Kidney epithelial cell (primary cell): ENCODE results near the gene ASB1. TPM values are rescaled to one million over a fixed set of nuclear protein-coding genes. Genes with fewer than 3 reads are reported as not detected.

ENCODE experiments used
- DNase-seq: peaks from one replicate; pipeline ENCODE4 v3.0.0-alpha.2; 2010; ENCODE audit warnings: low read depth
- H3K27me3 ChIP-seq: 2 replicates; pipeline ENCODE4 v1.6.0; 2011; ENCODE audit warnings: low read length; ENCODE audit not compliant: control insufficient read depth, insufficient read depth
- H3K36me3 ChIP-seq: 2 replicates; pipeline ENCODE4 v1.5.1; 2011; ENCODE audit warnings: low read length; ENCODE audit not compliant: control insufficient read depth, insufficient read depth
- H3K4me3 ChIP-seq: 2 replicates; pipeline ENCODE4 v1.5.1; 2011; ENCODE audit warnings: low read depth, mild to moderate bottlenecking, control low read depth, low read length
- CTCF ChIP-seq: IDR thresholded peaks from 2 replicates; pipeline ENCODE4 v1.5.1; 2011; ENCODE audit warnings: mild to moderate bottlenecking, moderate library complexity, low read length, control low read depth, inconsistent platforms; ENCODE audit not compliant: insufficient read depth, poor library complexity, severe bottlenecking
- total RNA-seq: library from RNA; depleted of rRNA; stranded (reverse); fragments of >200 nt; gene quantifications from 2 replicates; pipeline ENCODE4 v1.2.3, GENCODE V29; 2015

The ASB1 gene
- total RNA-seq, 1 donor from 2014 or later, result 23.0 TPM

- no peak for DNase-seq
- no peak for TF ChIP-seq CTCF
- Histone ChIP-seq H3K4me3 (no peak overlapping the region), H3K36me3 (no peaks in the 10 kb centered on the region), H3K27me3 (no peaks in the 10 kb centered on the region)
Observed at GRCh38 chr2:238381341-238382115, 45.2 kb upstream of the ASB1 start.

DNA sequence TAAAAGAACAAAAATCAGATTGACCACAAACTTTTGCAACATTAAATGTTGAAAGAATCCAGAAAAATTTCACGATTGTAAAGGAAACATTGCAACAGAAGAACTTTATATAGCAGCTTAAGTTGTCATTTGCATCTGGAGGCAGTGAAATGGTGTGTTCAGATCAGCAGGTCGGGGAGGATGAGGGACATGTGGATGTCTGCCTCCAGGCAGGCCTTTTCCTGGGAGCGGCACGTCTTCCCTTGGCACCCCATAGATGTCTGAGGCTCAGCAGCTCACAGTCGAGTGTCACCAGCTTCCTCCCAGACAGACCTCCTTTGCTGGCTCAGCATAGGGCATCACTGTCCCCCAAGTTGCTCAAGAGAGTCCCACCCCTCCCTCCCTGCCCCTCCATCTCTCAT, 44.3 kb upstream of the ASB1 start:
- no peaks in the 10 kb centered on the region for H3K27me3 ChIP-seq
- no peak overlapping the region for H3K4me3 ChIP-seq
- no peaks in the 10 kb centered on the region for H3K36me3 ChIP-seq
- no peak for TF ChIP-seq CTCF
- DNase-seq, result no peak

DNA sequence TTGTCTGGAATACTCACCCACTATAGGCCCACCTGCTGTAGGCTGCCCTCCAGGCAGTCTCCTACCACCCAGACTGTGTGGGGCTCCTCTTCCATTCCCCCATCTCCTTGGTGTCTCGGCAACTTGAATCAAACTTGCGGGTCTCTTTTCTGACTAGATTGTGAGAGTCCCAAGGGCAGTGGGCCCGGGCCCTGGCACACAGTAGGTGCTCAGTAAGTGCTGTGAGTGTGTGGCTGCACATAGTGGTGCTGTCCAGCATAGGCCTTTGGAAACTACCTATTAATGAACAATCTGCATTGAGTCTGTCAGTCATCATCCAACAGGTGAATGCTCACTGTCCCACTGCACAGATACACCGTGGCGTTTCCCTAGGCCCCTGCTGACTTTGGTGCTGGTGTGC, 43.6 kb upstream of the ASB1 start:
- Histone ChIP-seq H3K4me3 (no peak overlapping the region), H3K36me3 (no peaks in the 10 kb centered on the region), H3K27me3 (no peaks in the 10 kb centered on the region)
- no peak for DNase-seq
- no peak for TF ChIP-seq CTCF

- H3K4me3 ChIP-seq, result no peak overlapping the region
- H3K27me3 ChIP-seq, result no peaks in the 10 kb centered on the region
- no peaks in the 10 kb centered on the region for H3K36me3 ChIP-seq
- DNase-seq, result no peak
- TF ChIP-seq CTCF, result no peak
Observed at GRCh38 chr2:238383743-238384380, 42.9 kb upstream of the ASB1 start.

DNA sequence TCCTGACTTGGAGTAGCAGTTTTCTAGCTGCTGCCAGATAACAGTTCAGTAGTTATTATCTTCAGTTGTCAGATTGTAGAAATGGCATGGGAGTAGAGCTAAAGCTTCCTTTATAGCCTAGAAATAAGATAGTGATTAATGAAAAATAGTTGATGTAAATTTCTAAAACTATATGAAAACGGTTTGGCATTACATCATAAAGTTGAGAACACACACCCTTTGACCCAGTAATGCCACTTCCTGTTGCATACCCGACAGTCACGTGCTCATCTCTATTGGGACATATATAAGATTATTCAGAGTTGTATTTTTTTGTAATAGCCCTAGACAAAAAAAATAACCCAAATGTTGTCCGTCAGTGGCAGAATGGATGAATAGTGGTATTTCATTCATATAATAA, 39.4 kb upstream of the ASB1 start:
- no peak for TF ChIP-seq CTCF
- H3K27me3 ChIP-seq, result no peaks in the 10 kb centered on the region
- no peaks in the 10 kb centered on the region for H3K36me3 ChIP-seq
- DNase-seq, result no peak
- H3K4me3 ChIP-seq, result no peak overlapping the region
